ENCODE measurements around the gene GRID1. TPM values are rescaled to one million over a fixed set of nuclear protein-coding genes. Genes with fewer than 3 reads are reported as not detected.
"Not testable (repeated sequence)": the region's sequence is repeated elsewhere in the genome, so short reads cannot be mapped to it uniquely, and the experiment has no call there.

GRID1 gene
- total RNA-seq, 2 donors from 2014 or later = 0.27 to 0.85 TPM

DNA sequence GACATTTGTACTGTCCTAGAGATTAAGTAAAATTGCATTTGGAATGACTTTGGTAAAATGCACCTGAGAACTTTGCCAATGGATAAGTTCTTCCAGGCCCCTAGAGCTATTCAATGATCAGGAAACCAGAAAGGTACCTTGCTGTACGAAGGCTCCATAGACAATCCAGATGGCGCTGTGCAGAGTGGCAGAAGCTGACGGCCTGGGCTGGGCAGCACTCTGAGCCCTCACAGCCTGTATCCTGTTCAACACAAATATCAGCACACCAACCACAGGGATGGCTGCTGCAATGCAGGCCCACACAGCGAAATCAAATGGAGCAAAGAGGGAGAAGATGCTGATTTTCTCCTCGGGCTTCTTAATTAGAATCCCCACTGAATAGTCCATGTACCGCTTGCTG is 642.4 kb downstream of the GRID1 start:
- no peak for ATAC-seq (ENCODE audit: insufficient number of reproducible peaks, low FRiP score, low read depth)
- no peak overlapping the region for H3K4me3 ChIP-seq
- TF ChIP-seq, protein P1, sequence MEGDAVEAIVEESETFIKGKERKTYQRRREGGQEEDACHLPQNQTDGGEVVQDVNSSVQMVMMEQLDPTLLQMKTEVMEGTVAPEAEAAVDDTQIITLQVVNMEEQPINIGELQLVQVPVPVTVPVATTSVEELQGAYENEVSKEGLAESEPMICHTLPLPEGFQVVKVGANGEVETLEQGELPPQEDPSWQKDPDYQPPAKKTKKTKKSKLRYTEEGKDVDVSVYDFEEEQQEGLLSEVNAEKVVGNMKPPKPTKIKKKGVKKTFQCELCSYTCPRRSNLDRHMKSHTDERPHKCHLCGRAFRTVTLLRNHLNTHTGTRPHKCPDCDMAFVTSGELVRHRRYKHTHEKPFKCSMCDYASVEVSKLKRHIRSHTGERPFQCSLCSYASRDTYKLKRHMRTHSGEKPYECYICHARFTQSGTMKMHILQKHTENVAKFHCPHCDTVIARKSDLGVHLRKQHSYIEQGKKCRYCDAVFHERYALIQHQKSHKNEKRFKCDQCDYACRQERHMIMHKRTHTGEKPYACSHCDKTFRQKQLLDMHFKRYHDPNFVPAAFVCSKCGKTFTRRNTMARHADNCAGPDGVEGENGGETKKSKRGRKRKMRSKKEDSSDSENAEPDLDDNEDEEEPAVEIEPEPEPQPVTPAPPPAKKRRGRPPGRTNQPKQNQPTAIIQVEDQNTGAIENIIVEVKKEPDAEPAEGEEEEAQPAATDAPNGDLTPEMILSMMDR (IDR thresholded peaks at IDR 0.05) = no peak
- no peak for DNase-seq (ENCODE audit: low spot score)
- H3K36me3 ChIP-seq = no peaks in the 10 kb centered on the region
- no peaks in the 10 kb centered on the region for H3K4me1 ChIP-seq (ENCODE audit: control insufficient read depth in 1 of 2, low read depth in 2 of 2)
- no peaks in the 10 kb centered on the region for H3K9me3 ChIP-seq
- H3K27ac ChIP-seq = no peak overlapping the region
- H3K27me3 ChIP-seq (replicated peaks; ENCODE audit: insufficient read depth) = no peaks in the 10 kb centered on the region

DNA sequence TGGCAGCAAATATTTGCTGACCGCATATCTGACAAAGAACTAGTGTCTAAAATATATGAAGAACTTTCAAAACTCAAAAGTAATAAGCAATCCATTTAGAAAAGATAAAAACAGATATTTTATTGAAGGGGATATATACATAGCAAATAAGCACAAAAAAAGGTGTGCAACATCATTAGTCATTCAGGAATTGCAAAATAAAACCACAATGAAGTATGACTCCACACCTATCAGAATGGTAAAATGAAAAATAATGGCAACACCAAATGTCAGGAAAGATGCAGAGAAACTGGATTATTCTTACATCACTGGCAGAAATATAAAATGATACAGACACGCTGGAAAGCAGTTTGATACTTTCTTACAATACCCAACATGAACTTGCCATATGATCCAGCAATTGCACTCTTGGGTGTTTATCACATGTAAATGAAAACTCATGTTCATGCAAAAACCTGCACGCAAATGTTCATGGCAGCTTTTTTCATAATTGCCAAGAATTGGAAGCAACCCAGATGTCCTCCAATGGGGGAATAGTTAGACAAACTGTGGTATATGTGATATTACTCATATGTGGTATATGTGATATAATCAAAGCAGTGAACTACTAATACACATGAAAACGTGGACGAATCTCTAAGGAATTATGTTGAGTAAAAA is 645.5 kb downstream of the GRID1 start:
- TF ChIP-seq, protein P1 (IDR thresholded peaks at IDR 0.05) = no peak
- no peaks in the 10 kb centered on the region for H3K36me3 ChIP-seq
- H3K9me3 ChIP-seq = no peaks in the 10 kb centered on the region
- ATAC-seq (ENCODE audit: insufficient number of reproducible peaks, low FRiP score, low read depth) (no peak), DNase-seq (ENCODE audit: low spot score) (no peak)
- no peak overlapping the region for H3K4me3 ChIP-seq
- H3K4me1 ChIP-seq (ENCODE audit: control insufficient read depth in 1 of 2, low read depth in 2 of 2) = no peaks in the 10 kb centered on the region
- no peaks in the 10 kb centered on the region for H3K27me3 ChIP-seq (replicated peaks; ENCODE audit: insufficient read depth)
- no peak overlapping the region for H3K27ac ChIP-seq

DNA sequence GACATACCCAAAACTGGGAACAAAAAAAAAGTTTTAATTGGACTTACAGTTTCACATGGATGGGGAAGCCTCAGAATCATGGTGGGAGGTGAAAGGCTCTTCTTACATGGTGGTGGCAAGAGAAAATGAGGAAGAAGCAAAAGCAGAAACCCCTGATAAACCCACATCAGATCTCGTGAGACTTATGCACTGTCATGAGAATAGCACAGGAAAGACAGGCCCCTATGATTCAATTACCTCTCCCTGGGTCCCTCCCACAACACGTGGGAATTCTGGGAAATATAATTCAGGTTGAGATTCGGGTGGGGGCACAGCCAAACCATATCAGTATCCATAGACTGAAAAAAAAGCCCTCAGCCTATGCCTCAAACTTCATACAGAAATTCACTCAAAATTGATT is 647.2 kb downstream of the GRID1 start:
- no peak overlapping the region for H3K27ac ChIP-seq
- no peak for ATAC-seq (ENCODE audit: insufficient number of reproducible peaks, low FRiP score, low read depth)
- no peaks in the 10 kb centered on the region for H3K27me3 ChIP-seq (replicated peaks; ENCODE audit: insufficient read depth)
- no peaks in the 10 kb centered on the region for H3K9me3 ChIP-seq
- TF ChIP-seq, protein P1 (IDR thresholded peaks at IDR 0.05) = no peak
- no peaks in the 10 kb centered on the region for H3K36me3 ChIP-seq
- H3K4me1 ChIP-seq (ENCODE audit: control insufficient read depth in 1 of 2, low read depth in 2 of 2) = no peaks in the 10 kb centered on the region
- no peak for DNase-seq (ENCODE audit: low spot score)
- H3K4me3 ChIP-seq = no peak overlapping the region

DNA sequence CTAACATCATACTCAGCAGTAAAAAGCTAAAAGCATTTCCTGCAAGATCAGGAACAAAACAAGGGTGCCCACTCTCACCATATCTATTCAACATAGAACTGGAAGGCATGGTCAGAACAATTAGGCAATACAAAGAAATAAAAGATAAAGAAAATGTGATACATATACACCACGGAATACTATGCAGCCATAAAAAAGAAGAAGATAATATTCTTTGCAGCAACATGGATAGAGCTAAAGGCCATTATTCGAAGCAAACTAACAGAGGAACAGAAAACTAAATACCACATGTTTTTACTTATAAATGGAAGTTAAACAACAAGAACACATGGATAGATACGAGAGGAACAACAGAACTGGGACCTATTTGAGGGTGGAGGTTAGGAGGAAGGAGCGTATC is 652.7 kb downstream of the GRID1 start:
- Histone ChIP-seq H3K36me3 (no peaks in the 10 kb centered on the region), H3K4me3 (no peak overlapping the region), H3K27me3 (replicated peaks; ENCODE audit: insufficient read depth) (no peaks in the 10 kb centered on the region), H3K4me1 (ENCODE audit: control insufficient read depth in 1 of 2, low read depth in 2 of 2) (no peaks in the 10 kb centered on the region), H3K27ac (no peak overlapping the region), H3K9me3 (no peaks in the 10 kb centered on the region)
- DNase-seq (ENCODE audit: low spot score) (no peak), ATAC-seq (ENCODE audit: insufficient number of reproducible peaks, low FRiP score, low read depth) (no peak)
- TF ChIP-seq, protein P1 (IDR thresholded peaks at IDR 0.05) = no peak

DNA sequence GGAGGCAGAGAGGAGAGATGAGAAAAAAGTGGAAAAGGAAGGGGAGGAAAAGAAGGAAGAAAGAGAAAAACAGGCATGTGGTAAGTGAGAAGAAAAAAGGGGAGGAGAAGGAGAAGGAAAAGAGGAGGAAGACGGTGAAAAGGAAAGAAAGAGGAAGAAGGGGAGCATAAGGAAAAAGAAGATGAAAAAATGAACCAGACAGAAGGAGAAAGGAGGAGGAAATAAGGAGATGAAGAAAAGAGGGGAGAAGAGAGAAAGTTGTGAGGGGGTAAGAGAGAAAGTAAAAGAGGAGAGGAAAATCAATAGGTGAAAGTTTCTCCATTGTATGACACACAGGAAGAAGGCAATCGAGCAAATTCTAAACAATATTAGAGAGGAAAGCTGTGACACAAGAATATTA is 663.8 kb downstream of the GRID1 start:
- H3K27me3 ChIP-seq (replicated peaks; ENCODE audit: insufficient read depth) = no peaks in the 10 kb centered on the region
- H3K27ac ChIP-seq = no peak overlapping the region
- ATAC-seq (ENCODE audit: insufficient number of reproducible peaks, low FRiP score, low read depth) (no peak), DNase-seq (ENCODE audit: low spot score) (no peak)
- TF ChIP-seq, protein P1 (IDR thresholded peaks at IDR 0.05) = no peak
- no peak overlapping the region for H3K4me3 ChIP-seq
- no peaks in the 10 kb centered on the region for H3K4me1 ChIP-seq (ENCODE audit: control insufficient read depth in 1 of 2, low read depth in 2 of 2)
- no peaks in the 10 kb centered on the region for H3K36me3 ChIP-seq
- no peaks in the 10 kb centered on the region for H3K9me3 ChIP-seq

DNA sequence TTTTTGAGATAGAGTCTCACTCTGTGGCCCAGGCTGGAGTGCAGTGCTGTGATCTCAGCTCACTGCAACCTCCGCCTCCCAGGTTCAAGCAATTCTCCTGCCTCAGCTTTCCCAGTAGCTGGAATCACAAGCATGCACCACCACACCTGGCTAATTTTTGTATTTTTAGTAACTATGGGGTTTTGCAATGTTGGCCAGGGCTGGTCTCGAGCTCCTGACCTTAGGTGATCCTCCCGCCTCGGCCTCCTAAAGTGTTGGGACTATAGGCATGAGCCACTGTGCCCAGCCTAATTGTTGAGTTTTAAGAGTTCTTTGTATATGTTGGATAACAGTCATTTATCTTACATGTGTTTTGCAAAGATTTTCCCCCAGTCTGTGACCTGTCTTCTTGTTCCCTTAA is 667.5 kb downstream of the GRID1 start:
- not testable (repeated sequence) for H3K36me3 ChIP-seq; H3K4me1 ChIP-seq (ENCODE audit: control insufficient read depth in 1 of 2, low read depth in 2 of 2); H3K27ac ChIP-seq; H3K4me3 ChIP-seq; ATAC-seq (ENCODE audit: insufficient number of reproducible peaks, low FRiP score, low read depth); DNase-seq (ENCODE audit: low spot score); H3K9me3 ChIP-seq; H3K27me3 ChIP-seq (replicated peaks; ENCODE audit: insufficient read depth)
